Right atrium auricular region (tissue), 2 donors: ENCODE measurements around the gene MEF2A. TPM values are rescaled to one million over a fixed set of nuclear protein-coding genes. Genes with fewer than 3 reads are reported as not detected.

ENCODE experiments used
- DNase-seq: peaks from one replicate; pipeline ENCODE4 v3.0.0-alpha.2; 2019; ENCODE audit warnings: low spot score
- H3K27ac ChIP-seq, 2 donors: fragments of 200-600 bp; sonication (generic); 1 replicate in 1 of 2; 2 replicates in 1 of 2; pipeline ENCODE4 v1.5.1; 2016 to 2019
- H3K27me3 ChIP-seq, 2 donors: fragments of 200-600 bp; sonication (generic); one replicate each; pipeline versions ENCODE4 v1.5.1 to v1.6.0; 2017 to 2019
- H3K36me3 ChIP-seq: fragments of 200-600 bp; sonication (generic); one replicate; pipeline ENCODE4 v1.5.1; 2016
- H3K4me1 ChIP-seq, 2 donors: fragments of 200-600 bp; sonication (generic); one replicate each; pipeline versions ENCODE4 v1.5.1 to v1.6.0; 2017 to 2019
- H3K4me3 ChIP-seq, 2 donors: fragments of 200-600 bp; sonication (generic); 1 replicate in 1 of 2; 2 replicates in 1 of 2; pipeline ENCODE4 v1.5.1; 2017 to 2019; ENCODE audit warnings: mild to moderate bottlenecking in 1 of 2, moderate library complexity in 1 of 2
- H3K9me3 ChIP-seq, 2 donors: fragments of 200-600 bp; sonication (generic); one replicate each; pipeline ENCODE4 v1.5.1; 2019
- CTCF ChIP-seq, 2 donors: fragments of 200-600 bp; sonication (generic); IDR thresholded peaks; one replicate each; pipeline ENCODE4 v1.5.1; 2019; ENCODE audit warnings: antibody characterized with exemption in 2 of 2
- total RNA-seq, 2 donors: library from RNA; depleted of rRNA; stranded (reverse); fragments of >200 nt; gene quantifications; one replicate each; pipeline ENCODE4 v1.1.0, GENCODE V29; 2016

MEF2A gene
- total RNA-seq, 2 donors from 2014 or later = 175 to 245 TPM

- peaks cover 0 to 27% of the 10 kb centered on the region in 2 donors for H3K4me1 ChIP-seq
- H3K9me3 ChIP-seq = no peaks in the 10 kb centered on the region
- peaks cover 8% of the 10 kb centered on the region for H3K36me3 ChIP-seq
- no peak overlapping the region for H3K4me3 ChIP-seq
- TF ChIP-seq CTCF (IDR thresholded peaks at IDR 0.05) = no peak
- H3K27ac ChIP-seq = peak overlapping the region in 1 of 2 donors; percentile 49
- DNase-seq = no peak
- no peaks in the 10 kb centered on the region for H3K27me3 ChIP-seq
Measured at GRCh38 chr15:99727733-99728132, 161.9 kb downstream of the MEF2A start.

- Histone ChIP-seq H3K4me3 (no peak overlapping the region), H3K27ac (peak overlapping the region in 1 of 2 donors; percentile 49), H3K9me3 (no peaks in the 10 kb centered on the region), H3K4me1 (peaks cover 0 to 27% of the 10 kb centered on the region in 2 donors), H3K27me3 (no peaks in the 10 kb centered on the region), H3K36me3 (peaks cover 8% of the 10 kb centered on the region)
- no peak for TF ChIP-seq CTCF (IDR thresholded peaks at IDR 0.05)
- DNase-seq = no peak
Measured at GRCh38 chr15:99728916-99729315, 163.1 kb downstream of the MEF2A start.

GRCh38 chr15:99729327-99729726 is 163.5 kb downstream of the MEF2A start:
- Histone ChIP-seq H3K4me3 (no peak overlapping the region), H3K9me3 (no peaks in the 10 kb centered on the region), H3K4me1 (peaks cover 0 to 27% of the 10 kb centered on the region in 2 donors), H3K27ac (no peak overlapping the region), H3K36me3 (peaks cover 8% of the 10 kb centered on the region), H3K27me3 (no peaks in the 10 kb centered on the region)
- no peak for TF ChIP-seq CTCF (IDR thresholded peaks at IDR 0.05)
- no peak for DNase-seq

GRCh38 chr15:99729920-99730319 is 164.1 kb downstream of the MEF2A start:
- Histone ChIP-seq H3K36me3 (peaks cover 8% of the 10 kb centered on the region), H3K9me3 (no peaks in the 10 kb centered on the region), H3K27ac (peak overlapping the region in 1 of 2 donors; percentile 25), H3K4me1 (peaks cover 0 to 27% of the 10 kb centered on the region in 2 donors), H3K4me3 (no peak overlapping the region), H3K27me3 (no peaks in the 10 kb centered on the region)
- TF ChIP-seq CTCF (IDR thresholded peaks at IDR 0.05) = peak; percentile 53 to 72
- no peak for DNase-seq

GRCh38 chr15:99731336-99732123 is 165.7 kb downstream of the MEF2A start:
- no peaks in the 10 kb centered on the region for H3K27me3 ChIP-seq
- peaks cover 8% of the 10 kb centered on the region for H3K36me3 ChIP-seq
- no peak for TF ChIP-seq CTCF (IDR thresholded peaks at IDR 0.05)
- no peaks in the 10 kb centered on the region for H3K9me3 ChIP-seq
- H3K27ac ChIP-seq = peak overlapping the region; percentile 91 to 99
- H3K4me3 ChIP-seq = peak overlapping the region; percentile 90 to 98
- no peak for DNase-seq
- peaks cover 0 to 27% of the 10 kb centered on the region in 2 donors for H3K4me1 ChIP-seq
